ENCODE data around the gene BCOR. TPM values are rescaled to one million over a fixed set of nuclear protein-coding genes. Genes with fewer than 3 reads are reported as not detected.

The BCOR gene
- total RNA-seq, 4 donors from 2014 or later = 19.9 to 32.5 (median 26.0) TPM

- no peaks in the 10 kb centered on the region for H3K36me3 ChIP-seq
- no peak overlapping the region for H3K27ac ChIP-seq (replicated peaks in 1 of 4)
- H3K27me3 ChIP-seq = peaks cover 0 to under 1% (median 0%) of the 10 kb centered on the region in 4 donors
- no peak for DNase-seq (ENCODE audit: extremely low spot score)
- 79% methylated on average over 5 of the region's 5 CpGs for WGBS
- TF ChIP-seq POLR2A (IDR thresholded peaks at IDR 0.05; ENCODE audit: low read depth) (no peak), EP300 (IDR thresholded peaks at IDR 0.05) (no peak), CTCF (IDR thresholded peaks at IDR 0.05) (no peak), POLR2AphosphoS5 (IDR thresholded peaks at IDR 0.05) (no peak)
- peaks cover under 1 to 23% (median 6%) of the 10 kb centered on the region in 4 donors for H3K4me1 ChIP-seq
- H3K9me3 ChIP-seq = peaks cover 0 to 28% (median 0%) of the 10 kb centered on the region in 4 donors
- H3K4me3 ChIP-seq = no peak overlapping the region
- intact Hi-C loops (cut with DNase I) = loop anchor here (10.0 kb wide), 2 partner anchors 193 to 283 kb away; no protein-coding TSS in a partner anchor
These were observed 79.7 kb downstream of the BCOR start for GRCh38 chrX:40018041-40018440.

GRCh38 chrX:40016749-40017148 lies 81.0 kb downstream of the BCOR start:
- WGBS = 76% methylated on average over 1 of the region's 2 CpGs
- TF ChIP-seq POLR2A (IDR thresholded peaks at IDR 0.05; ENCODE audit: low read depth) = no peak
- Histone ChIP-seq H3K27me3 (peaks cover 0 to 10% (median 2%) of the 10 kb centered on the region in 4 donors), H3K4me1 (peaks cover 6 to 36% (median 19%) of the 10 kb centered on the region in 4 donors), H3K9me3 (peaks cover 0 to 20% (median 0%) of the 10 kb centered on the region in 4 donors), H3K4me3 (no peak overlapping the region), H3K27ac (replicated peaks in 1 of 4) (no peak overlapping the region), H3K36me3 (no peaks in the 10 kb centered on the region)
- intact Hi-C loops (cut with DNase I) = loop anchor here (10.0 kb wide), 2 partner anchors 192 to 282 kb away; no protein-coding TSS in a partner anchor
- no peak for DNase-seq (ENCODE audit: extremely low spot score)

- Histone ChIP-seq H3K9me3 (peaks cover 0 to 14% (median 0%) of the 10 kb centered on the region in 4 donors), H3K36me3 (no peaks in the 10 kb centered on the region), H3K27ac (replicated peaks in 1 of 4) (no peak overlapping the region), H3K4me3 (no peak overlapping the region), H3K27me3 (peaks cover 0 to 15% (median 2%) of the 10 kb centered on the region in 4 donors), H3K4me1 (peaks cover 10 to 41% (median 24%) of the 10 kb centered on the region in 4 donors)
- 48% methylated on average over 2 of the region's 4 CpGs for WGBS
- no peak for DNase-seq (ENCODE audit: extremely low spot score)
- TF ChIP-seq POLR2AphosphoS5 (IDR thresholded peaks at IDR 0.05) = no peak
- TF ChIP-seq EP300 (IDR thresholded peaks at IDR 0.05) = no peak
- no peak for TF ChIP-seq POLR2A (IDR thresholded peaks at IDR 0.05; ENCODE audit: low read depth)
- no peak for TF ChIP-seq CTCF (IDR thresholded peaks at IDR 0.05)
- intact Hi-C loops (cut with DNase I) = loop anchor here (10.0 kb wide), 2 partner anchors 191 to 281 kb away; no protein-coding TSS in a partner anchor
These were observed 82.1 kb downstream of the BCOR start for GRCh38 chrX:40015693-40016092.

- Histone ChIP-seq H3K4me1 (peaks cover 16 to 55% (median 35%) of the 10 kb centered on the region in 4 donors), H3K27ac (replicated peaks in 1 of 4) (peak overlapping the region; percentile 83 to 92 (median 91)), H3K9me3 (peaks cover 0 to 14% (median 0%) of the 10 kb centered on the region in 4 donors), H3K27me3 (peaks cover 0 to 19% (median 2%) of the 10 kb centered on the region in 4 donors), H3K36me3 (no peaks in the 10 kb centered on the region), H3K4me3 (peak overlapping the region; percentile 56 to 70 (median 61))
- DNase-seq (ENCODE audit: extremely low spot score) = peak; percentile 91
- peak; percentile 26 to 69 for TF ChIP-seq POLR2AphosphoS5 (IDR thresholded peaks at IDR 0.05)
- TF ChIP-seq CTCF (IDR thresholded peaks at IDR 0.05) = no peak
- no peak for TF ChIP-seq POLR2A (IDR thresholded peaks at IDR 0.05; ENCODE audit: low read depth)
- no peak for TF ChIP-seq EP300 (IDR thresholded peaks at IDR 0.05)
- intact Hi-C loops (cut with DNase I) = loop anchor here (5.0 to 10.0 kb wide), 5 partner anchors 74 to 279 kb away; no protein-coding TSS in a partner anchor
- 6% methylated on average over 25 of the region's 76 CpGs for WGBS
These were observed 84.2 kb downstream of the BCOR start for GRCh38 chrX:40013266-40014195.

GRCh38 chrX:40012868-40013265 lies 84.9 kb downstream of the BCOR start:
- no peaks in the 10 kb centered on the region for H3K36me3 ChIP-seq
- no peak for TF ChIP-seq CTCF (IDR thresholded peaks at IDR 0.05)
- TF ChIP-seq POLR2A (IDR thresholded peaks at IDR 0.05; ENCODE audit: low read depth) = no peak
- peak overlapping the region; percentile 83 to 92 (median 91) for H3K27ac ChIP-seq (replicated peaks in 1 of 4)
- intact Hi-C loops (cut with DNase I) = loop anchor here (5.0 to 10.0 kb wide), 5 partner anchors 74 to 278 kb away; no protein-coding TSS in a partner anchor
- H3K4me1 ChIP-seq = peaks cover 16 to 58% (median 38%) of the 10 kb centered on the region in 4 donors
- peaks cover 0 to 19% (median 2%) of the 10 kb centered on the region in 4 donors for H3K27me3 ChIP-seq
- H3K9me3 ChIP-seq = peaks cover 0 to 14% (median 0%) of the 10 kb centered on the region in 4 donors
- WGBS = 26% methylated on average over 16 of the region's 35 CpGs
- peak overlapping the region; percentile 56 to 70 (median 61) for H3K4me3 ChIP-seq
- DNase-seq (ENCODE audit: extremely low spot score) = no peak

Data from esophagus muscularis mucosa (tissue), 4 donors.